H1 (cell line): ENCODE results near the gene BMPR1A. TPM values are rescaled to one million over a fixed set of nuclear protein-coding genes. Genes with fewer than 3 reads are reported as not detected.

Source experiments
- CTCF ChIA-PET: fragments of 300-600 bp; sonication (Branson Sonifier 250); formaldehyde crosslinking; loops from one replicate; lab custom pipeline; 2021; ENCODE audit not compliant: partially characterized antibody; lab: Charles Lee
- POLR2A ChIA-PET: fragments of 300-600 bp; sonication (Branson Sonifier 250); formaldehyde crosslinking; loops from one replicate; lab custom pipeline; 2021; ENCODE audit warnings: inconsistent platforms; ENCODE audit not compliant: partially characterized antibody; lab: Charles Lee
- DNase-seq, 2 experiments: peaks; one replicate each; pipeline versions ENCODE4 v3.0.0 to v3.0.0-alpha.2; 2010 to 2022; ENCODE audit warnings: low spot score in 2 of 2, low read depth in 1 of 2, mixed read lengths in 1 of 2
- FAIRE-seq: peaks from 2 replicates; lab custom pipeline; 2011; peaks lifted over from hg19 to GRCh38; lab: Jason Lieb, UNC
- H2AFZ ChIP-seq: 2 replicates; pipeline ENCODE4 v1.8.1; 2012; ENCODE audit warnings: low read length, inconsistent platforms
- H2AK5ac ChIP-seq: 2 replicates; pipeline ENCODE4 v1.6.1; 2013; ENCODE audit warnings: low read depth, low read length
- H2BK120ac ChIP-seq: replicated peaks from 2 replicates; pipeline ENCODE3; 2013; ENCODE audit warnings: low read depth, low read length, inconsistent platforms
- H2BK12ac ChIP-seq: 2 replicates; pipeline ENCODE4 v1.6.1; 2013; ENCODE audit warnings: low read depth, low read length
- H2BK15ac ChIP-seq: 2 replicates; pipeline ENCODE4 v1.6.1; 2013; ENCODE audit warnings: low read length
- H2BK20ac ChIP-seq: 2 replicates; pipeline ENCODE4 v1.6.1; 2013; ENCODE audit warnings: low read length
- H2BK5ac ChIP-seq: 2 replicates; pipeline ENCODE4 v1.6.1; 2013; ENCODE audit warnings: low read depth, low read length
- H3K14ac ChIP-seq: 2 replicates; pipeline ENCODE4 v1.6.1; 2013; ENCODE audit warnings: inconsistent platforms; ENCODE audit not compliant: insufficient read length
- H3K18ac ChIP-seq: 2 replicates; pipeline ENCODE4 v1.6.1; 2013; ENCODE audit warnings: low read length; ENCODE audit errors: extremely low read depth
- H3K23ac ChIP-seq: 2 replicates; pipeline ENCODE4 v1.6.1; 2013; ENCODE audit warnings: inconsistent platforms; ENCODE audit not compliant: insufficient read length
- H3K23me2 ChIP-seq: 2 replicates; pipeline ENCODE4 v1.6.1; 2013; ENCODE audit warnings: low read depth, low read length
- H3K27ac ChIP-seq: 2 replicates; pipeline ENCODE4 v1.6.1; 2011; ENCODE audit warnings: low read depth, low read length, inconsistent platforms
- H3K27me3 ChIP-seq, 4 experiments: replicated peaks in 1 of 4; 1 replicate in 1 of 4; 2 replicates in 3 of 4; pipeline versions ENCODE4 v1.6.1 to v1.8.1; 2011 to 2013; ENCODE audit warnings: low read length in 3 of 4, mild to moderate bottlenecking in 3 of 4, inconsistent platforms in 2 of 4, mixed read lengths in 2 of 4, moderate library complexity in 1 of 4; ENCODE audit not compliant: control insufficient read depth in 3 of 4, insufficient read depth in 3 of 4; ENCODE audit errors: extremely low read depth in 1 of 4
- H3K36me3 ChIP-seq, 4 experiments: 2 replicates each; pipeline versions ENCODE4 v1.6.1 to v1.8.1; 2011 to 2013; ENCODE audit warnings: mild to moderate bottlenecking in 4 of 4, low read length in 3 of 4, moderate library complexity in 2 of 4, control low read depth in 1 of 4, inconsistent platforms in 1 of 4; ENCODE audit not compliant: insufficient read depth in 4 of 4, control insufficient read depth in 2 of 4
- H3K4ac ChIP-seq: replicated peaks from 2 replicates; pipeline ENCODE3; 2013; ENCODE audit warnings: low read length, low read depth, mixed read lengths, inconsistent platforms; ENCODE audit not compliant: insufficient read length
- H3K4me1 ChIP-seq, 4 experiments: replicated peaks in 1 of 4; 1 replicate in 1 of 4; 2 replicates in 3 of 4; pipeline versions ENCODE4 v1.6.1 to v1.8.1; 2011 to 2013; ENCODE audit warnings: low read length in 3 of 4, inconsistent platforms in 2 of 4, mixed read lengths in 1 of 4; ENCODE audit not compliant: insufficient read depth in 4 of 4, control insufficient read depth in 3 of 4
- H3K4me2 ChIP-seq, 2 experiments: 2 replicates each; pipeline versions ENCODE4 v1.6.1 to v1.8.1; 2011 to 2013; ENCODE audit warnings: low read depth in 2 of 2, low read length in 2 of 2, control low read depth in 1 of 2, inconsistent platforms in 1 of 2, mild to moderate bottlenecking in 1 of 2; ENCODE audit not compliant: insufficient read depth in 1 of 2
- H3K4me3 ChIP-seq, 4 experiments: fragments of 200-600, 300-600 bp in 1 of 4; sonication (generic), shearing (Covaris generic), sonication (Bioruptor Twin) in 1 of 4; 2 replicates each; pipeline versions ENCODE4 v1.5.1 to v1.8.1; 2011 to 2016; ENCODE audit warnings: low read length in 4 of 4, low read depth in 3 of 4, control low read depth in 2 of 4, inconsistent platforms in 2 of 4, mild to moderate bottlenecking in 2 of 4, mixed read lengths in 1 of 4, moderate library complexity in 1 of 4; ENCODE audit not compliant: insufficient read depth in 2 of 4; ENCODE audit errors: extremely low read depth in 1 of 4
- H3K56ac ChIP-seq: replicated peaks from 2 replicates; pipeline ENCODE3; 2013; ENCODE audit warnings: low read depth, mild to moderate bottlenecking, mixed read lengths, low read length, inconsistent platforms; ENCODE audit not compliant: insufficient read length
- H3K79me1 ChIP-seq: 2 replicates; pipeline ENCODE4 v1.6.1; 2013; ENCODE audit warnings: low read depth, low read length, control low read depth
- H3K79me2 ChIP-seq, 2 experiments: 2 replicates each; pipeline versions ENCODE4 v1.6.1 to v1.8.1; 2012 to 2013; ENCODE audit warnings: low read length in 2 of 2, mild to moderate bottlenecking in 2 of 2, inconsistent platforms in 1 of 2; ENCODE audit not compliant: insufficient read depth in 2 of 2, control insufficient read depth in 1 of 2
- H3K9ac ChIP-seq, 4 experiments: replicated peaks in 1 of 4; 1 replicate in 1 of 4; 2 replicates in 3 of 4; pipeline versions ENCODE4 v1.6.1 to v1.8.1; 2011 to 2013; ENCODE audit warnings: low read depth in 3 of 4, low read length in 3 of 4, control low read depth in 2 of 4, mild to moderate bottlenecking in 2 of 4, moderate library complexity in 2 of 4, inconsistent platforms in 1 of 4; ENCODE audit errors: extremely low read depth in 1 of 4
- H3K9me3 ChIP-seq, 2 experiments: 2 replicates each; pipeline versions ENCODE4 v1.6.1 to v1.8.1; 2012 to 2013; ENCODE audit warnings: mild to moderate bottlenecking in 2 of 2, moderate library complexity in 2 of 2, control low read depth in 1 of 2, inconsistent platforms in 1 of 2, low read depth in 1 of 2, low read length in 1 of 2, mixed read lengths in 1 of 2; ENCODE audit not compliant: insufficient read depth in 2 of 2
- H4K20me1 ChIP-seq, 2 experiments: replicated peaks in 1 of 2; 2 replicates each; pipeline versions ENCODE3 to v1.8.1; 2011 to 2013; ENCODE audit warnings: inconsistent platforms in 2 of 2, low read length in 2 of 2, mild to moderate bottlenecking in 1 of 2; ENCODE audit not compliant: insufficient read depth in 2 of 2, control insufficient read depth in 1 of 2
- H4K5ac ChIP-seq: 2 replicates; pipeline ENCODE4 v1.6.1; 2013; ENCODE audit warnings: low read length, low read depth, mixed read lengths, inconsistent platforms; ENCODE audit not compliant: insufficient read length
- H4K8ac ChIP-seq: 2 replicates; pipeline ENCODE4 v1.8.0; 2013; ENCODE audit warnings: mild to moderate bottlenecking, moderate library complexity, low read length, inconsistent platforms; ENCODE audit not compliant: insufficient read depth; ENCODE audit errors: extremely low read depth
- H4K91ac ChIP-seq: replicated peaks from 2 replicates; pipeline ENCODE3; 2013; ENCODE audit warnings: low read length, mixed read lengths, inconsistent platforms; ENCODE audit not compliant: insufficient read length
- CBX5 ChIP-seq: fragments of 300-800, 300-1000 bp; sonication (generic); IDR thresholded peaks from 2 replicates; pipeline ENCODE4 v1.7.1; 2016; ENCODE audit warnings: antibody characterized with exemption, low read length, low read depth
- POLR2AphosphoS5 ChIP-seq: IDR thresholded peaks from 2 replicates; pipeline ENCODE4 v1.6.1; 2011; ENCODE audit warnings: low read depth, low read length
- YY1 ChIP-seq: IDR thresholded peaks from 2 replicates; pipeline ENCODE4 v1.6.1; 2011; ENCODE audit warnings: low read depth, mild to moderate bottlenecking, low read length
- WGBS, 2 experiments: shearing (Covaris generic) in 1 of 2; methylation state at CpG; one replicate each; pipeline versions ENCODE4 v1.1.6 to v1.1.7; 2013 to 2015; ENCODE audit warnings: low lambda C conversion rate in 2 of 2, mixed read lengths in 2 of 2, inconsistent platforms in 1 of 2, low coverage in 1 of 2, missing lambda C conversion rate in 1 of 2; ENCODE audit not compliant: insufficient replicate concordance in 2 of 2, insufficient coverage in 1 of 2, insufficient read length in 1 of 2; ENCODE audit errors: extremely low coverage in 1 of 2, missing lambda C conversion rate in 1 of 2; 5-methylcytosine and 5-hydroxymethylcytosine counted together
- polyA plus RNA-seq, 7 experiments: library from polyadenylated mRNA; depleted of rRNA in 3 of 7; stranded (reverse) in 5 of 7; unstranded in 2 of 7; fragments of >200 nt in 5 of 7; fragments of 200-250 nt in 2 of 7; gene quantifications; 1 replicate in 5 of 7; 2 replicates in 1 of 7; 4 replicates in 1 of 7; pipeline versions ENCODE4 v1.2.1 to v1.2.3, GENCODE V29; 2011 to 2013; ENCODE audit warnings: missing spikeins in 2 of 7, mixed read lengths in 2 of 7
- total RNA-seq: library from RNA; stranded (reverse); fragmentation: NEBNext Ultra II Directional; extraction: Animal tissue kit (Norgen Biotek cat#: 25700); gene quantifications from 2 replicates; pipeline ENCODE4 v1.2.1, GENCODE V29; 2021

The BMPR1A gene
- total and polyA plus RNA-seq, 2 of the 8 experiments (the other 6 are each of a cell fraction or from before 2014, with no cell fraction given), result 34.4 to 129 TPM

DNA sequence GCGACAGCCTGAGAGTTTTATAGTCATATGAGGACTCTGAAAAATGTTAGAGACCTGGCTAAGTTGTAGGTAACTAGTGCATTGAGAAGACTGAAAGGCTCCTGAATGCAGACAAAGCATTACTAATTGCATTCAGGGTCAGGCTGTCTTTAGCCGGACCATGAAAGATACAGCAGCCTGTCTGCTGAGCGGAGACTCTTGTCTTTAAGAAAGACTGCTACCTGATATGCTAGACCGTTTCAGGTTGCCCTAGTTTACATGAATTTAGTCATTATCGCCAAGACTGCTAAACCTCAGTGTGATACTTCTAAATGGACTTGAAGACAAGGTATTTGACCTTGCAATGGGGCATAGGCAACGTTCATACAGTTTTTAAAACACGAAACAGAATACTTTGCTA is 81.2 kb downstream of the BMPR1A start:
- Histone ChIP-seq H3K23me2 (no peaks in the 10 kb centered on the region; the same call in none of the 2 replicates), H3K79me2 (peaks cover 0 to 98% of the 10 kb centered on the region in 2 experiments; a peak in 2 of 4 replicates), H3K36me3 (peaks cover 0 to 32% (median under 1%) of the 10 kb centered on the region in 4 experiments; a peak in 4 of 8 replicates), H3K23ac (no peak overlapping the region), H2AFZ (no peak overlapping the region), H3K4ac (no peak overlapping the region), H2BK120ac (no peak overlapping the region), H3K18ac (no peak overlapping the region), H3K27ac (no peak overlapping the region), H2BK20ac (no peak overlapping the region), H4K20me1 (peaks cover 9 to 13% of the 10 kb centered on the region in 2 experiments), H4K5ac (no peak overlapping the region), H3K4me2 (no peak overlapping the region), H2BK5ac (no peak overlapping the region), H4K8ac (no peak overlapping the region), H2BK12ac (no peak overlapping the region), H3K56ac (no peak overlapping the region), H3K4me3 (no peak overlapping the region), H3K14ac (no peak overlapping the region), H2AK5ac (no peak overlapping the region), H3K9me3 (no peaks in the 10 kb centered on the region), H3K9ac (no peak overlapping the region), H4K91ac (no peak overlapping the region), H3K79me1 (peaks cover 7% of the 10 kb centered on the region), H3K27me3 (no peaks in the 10 kb centered on the region), H3K4me1 (peaks cover 4 to 22% (median 14%) of the 10 kb centered on the region in 4 experiments; a peak in 6 of 7 replicates), H2BK15ac (no peak overlapping the region)
- ChIA-PET CTCF (interaction anchor here (1.6 kb wide), 1 partner anchor 63 kb away, joined by 6 read pairs; no protein-coding TSS in a partner anchor), POLR2A (no interaction called here)
- peak; percentile 84 for FAIRE-seq
- 60% methylated on average over 7 of the region's 7 CpGs; no CpG with 5 or more reads in 1 of the 2 experiments for WGBS, 2 experiments
- TF ChIP-seq POLR2AphosphoS5 (peak; percentile 56; the same call in 1 of the 2 replicates), YY1 (no peak), CBX5 (no peak)
- no peak for DNase-seq
